A549 (cell line): ENCODE results near the gene PDCD1. TPM values are rescaled to one million over a fixed set of nuclear protein-coding genes. Genes with fewer than 3 reads are reported as not detected.

Experiments
- ATAC-seq, 2 experiments: fragments of 200-7000 bp in 1 of 2; fragments of >200 bp in 1 of 2; cut with Nextera tagmentation in 1 of 2; cut with Tn5 transposase in 1 of 2; 3 replicates each; pipeline versions ENCODE4 v1.8.0 to v1.9.1; 2018 to 2020; ENCODE audit warnings: mild to moderate bottlenecking in 1 of 2, moderate library complexity in 1 of 2
- CTCF ChIA-PET: fragments of 300-600 bp; sonication (Branson Sonifier 250); formaldehyde crosslinking; extraction: SDS; loops from one replicate; lab custom pipeline; 2021; ENCODE audit warnings: antibody characterized with exemption, inconsistent platforms; lab: Yijun Ruan, JAX
- POLR2A ChIA-PET: fragments of 350-600 bp; formaldehyde crosslinking; extraction: SDS; loops from one replicate; lab custom pipeline; 2021; ENCODE audit warnings: antibody characterized with exemption, inconsistent platforms; lab: Yijun Ruan, JAX
- DNase-seq, 2 experiments: peaks; one replicate each; pipeline versions ENCODE4 v3.0.0 to v3.0.0-alpha.2; 2011 to 2016; ENCODE audit warnings: low read depth in 1 of 2, low spot score in 1 of 2
- FAIRE-seq: peaks from 2 replicates; lab custom pipeline; 2011; peaks lifted over from hg19 to GRCh38; lab: Jason Lieb, UNC
- H3K27ac ChIP-seq, 2 experiments: fragments of >200 bp; sonication (Bioruptor Twin); formaldehyde crosslinking; 3 replicates each; pipeline ENCODE4 v1.5.1; 2016 to 2017
- H3K4me1 ChIP-seq: fragments of >200 bp; sonication (Bioruptor Twin); formaldehyde crosslinking; 3 replicates; pipeline ENCODE4 v1.6.1; 2016
- H3K4me2 ChIP-seq: fragments of >200 bp; sonication (Bioruptor Twin); formaldehyde crosslinking; 3 replicates; pipeline ENCODE4 v1.6.1; 2016
- H3K4me3 ChIP-seq: fragments of >200 bp; sonication (Bioruptor Twin); formaldehyde crosslinking; 3 replicates; pipeline ENCODE4 v1.5.1; 2016
- H3K9me3 ChIP-seq: fragments of >200 bp; sonication (Bioruptor Twin); formaldehyde crosslinking; 3 replicates; pipeline ENCODE4 v1.6.1; 2016
- CBX2 ChIP-seq: fragments of 200-600 bp; sonication (generic); IDR thresholded peaks from 2 replicates; pipeline ENCODE4 v1.6.1; 2016; ENCODE audit warnings: low read depth, mild to moderate bottlenecking, borderline replicate concordance
- CBX8 ChIP-seq: fragments of 200-600 bp; sonication (generic); IDR thresholded peaks from 2 replicates; pipeline ENCODE4 v1.6.1; 2016
- CEBPB ChIP-seq, 2 experiments: fragments of >200 bp in 1 of 2; sonication (Bioruptor Twin) in 1 of 2; formaldehyde crosslinking in 1 of 2; IDR thresholded peaks; 2 replicates each; pipeline ENCODE4 v1.6.1; 2012 to 2016
- HOXB5 ChIP-seq: fragments of 250-450 bp; sonication (Bioruptor Pico); IDR thresholded peaks from 2 replicates; pipeline ENCODE4 v1.5.0; 2020; ENCODE audit warnings: mild to moderate bottlenecking, moderate library complexity
- MYC ChIP-seq: IDR thresholded peaks from 2 replicates; pipeline ENCODE4 v1.6.1; 2012; ENCODE audit warnings: mild to moderate bottlenecking, inconsistent platforms, low read length, improper control_type of control experiment, borderline replicate concordance
- NR3C1 ChIP-seq: fragments of >200 bp; sonication (Bioruptor Twin); formaldehyde crosslinking; IDR thresholded peaks from 3 replicates; pipeline ENCODE4 v1.6.1; 2017
- PBX3 ChIP-seq: IDR thresholded peaks from 2 replicates; pipeline ENCODE4 v1.6.1; 2012
- TFCP2L1 ChIP-seq: fragments of 250-450 bp; sonication (Bioruptor Pico); IDR thresholded peaks from 2 replicates; pipeline ENCODE4 v1.5.0; 2021; ENCODE audit warnings: mild to moderate bottlenecking
- WGBS: methylation state at CpG from one replicate; pipeline ENCODE4 v1.1.6; 2017; ENCODE audit errors: missing lambda C conversion rate; 5-methylcytosine and 5-hydroxymethylcytosine counted together
- polyA plus RNA-seq, 4 experiments: library from polyadenylated mRNA; depleted of rRNA in 3 of 4; stranded (reverse); fragments of >200 nt; fragmentation: RNase III in 1 of 4; extraction: RNeasy Plus Mini Kit Qiagen cat#74134 plus additional on column Dnase treatment in 1 of 4; gene quantifications; 2 replicates in 3 of 4; 3 replicates in 1 of 4; pipeline ENCODE4 v1.2.3, GENCODE V29; 2011 to 2017
- TF ChIP-seq, protein P1 (sequence below): fragments of >200 bp; sonication (Bioruptor Twin); formaldehyde crosslinking; IDR thresholded peaks from 3 replicates; pipeline ENCODE4 v1.5.1; 2016
- TF ChIP-seq, protein P2 (sequence below): IDR thresholded peaks from 2 replicates; pipeline ENCODE4 v1.6.1; 2012; ENCODE audit warnings: low read depth, borderline replicate concordance
- TF ChIP-seq, protein P3 (sequence below): fragments of 250-450 bp; sonication (Bioruptor Pico); IDR thresholded peaks from 2 replicates; pipeline ENCODE4 v1.5.0; 2020; ENCODE audit warnings: low read depth, mild to moderate bottlenecking, moderate library complexity

PDCD1 gene
- polyA plus RNA-seq, 2 of the 4 experiments (the other 2 are of a cell fraction): not detected

GRCh38 chr2:241892299-241893137 is 33.8 kb upstream of the PDCD1 start:
- DNase-seq: no peak

GRCh38 chr2:241891988-241892298 is 33.2 kb upstream of the PDCD1 start:
- ChIA-PET CTCF (interaction anchor here (2.7 kb wide), 1 partner anchor 13 kb away, joined by 13 read pairs; no protein-coding TSS in a partner anchor), POLR2A (no interaction called here)
- FAIRE-seq: no peak
- Histone ChIP-seq H3K9me3 (no peaks in the 10 kb centered on the region), H3K4me3 (no peak overlapping the region), H3K27ac (no peak overlapping the region), H3K4me1 (no peaks in the 10 kb centered on the region), H3K4me2 (no peak overlapping the region)
- 75% methylated on average over 3 of the region's 3 CpGs for WGBS
- TF ChIP-seq HOXB5 (CRISPR knock-in tag) (no peak), CBX2 (no peak), MYC (no peak)
- TF ChIP-seq, protein P1, sequence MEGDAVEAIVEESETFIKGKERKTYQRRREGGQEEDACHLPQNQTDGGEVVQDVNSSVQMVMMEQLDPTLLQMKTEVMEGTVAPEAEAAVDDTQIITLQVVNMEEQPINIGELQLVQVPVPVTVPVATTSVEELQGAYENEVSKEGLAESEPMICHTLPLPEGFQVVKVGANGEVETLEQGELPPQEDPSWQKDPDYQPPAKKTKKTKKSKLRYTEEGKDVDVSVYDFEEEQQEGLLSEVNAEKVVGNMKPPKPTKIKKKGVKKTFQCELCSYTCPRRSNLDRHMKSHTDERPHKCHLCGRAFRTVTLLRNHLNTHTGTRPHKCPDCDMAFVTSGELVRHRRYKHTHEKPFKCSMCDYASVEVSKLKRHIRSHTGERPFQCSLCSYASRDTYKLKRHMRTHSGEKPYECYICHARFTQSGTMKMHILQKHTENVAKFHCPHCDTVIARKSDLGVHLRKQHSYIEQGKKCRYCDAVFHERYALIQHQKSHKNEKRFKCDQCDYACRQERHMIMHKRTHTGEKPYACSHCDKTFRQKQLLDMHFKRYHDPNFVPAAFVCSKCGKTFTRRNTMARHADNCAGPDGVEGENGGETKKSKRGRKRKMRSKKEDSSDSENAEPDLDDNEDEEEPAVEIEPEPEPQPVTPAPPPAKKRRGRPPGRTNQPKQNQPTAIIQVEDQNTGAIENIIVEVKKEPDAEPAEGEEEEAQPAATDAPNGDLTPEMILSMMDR: no peak
- TF ChIP-seq, protein P2, sequence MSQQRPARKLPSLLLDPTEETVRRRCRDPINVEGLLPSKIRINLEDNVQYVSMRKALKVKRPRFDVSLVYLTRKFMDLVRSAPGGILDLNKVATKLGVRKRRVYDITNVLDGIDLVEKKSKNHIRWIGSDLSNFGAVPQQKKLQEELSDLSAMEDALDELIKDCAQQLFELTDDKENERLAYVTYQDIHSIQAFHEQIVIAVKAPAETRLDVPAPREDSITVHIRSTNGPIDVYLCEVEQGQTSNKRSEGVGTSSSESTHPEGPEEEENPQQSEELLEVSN: no peak
- DNase-seq: no peak
- ATAC-seq: no peak

More at GRCh38 chr2:241892299-241893137, 33.8 kb upstream of the PDCD1 start:
- WGBS: 77% methylated on average over 22 of the region's 22 CpGs
- POLR2A ChIA-PET: no interaction called here
- CTCF ChIA-PET: interaction anchor here (2.7 kb wide), 1 partner anchor 14 kb away, joined by 13 read pairs; no protein-coding TSS in a partner anchor
- H3K27ac ChIP-seq: no peak overlapping the region
- no peaks in the 10 kb centered on the region for H3K4me1 ChIP-seq
- no peaks in the 10 kb centered on the region for H3K9me3 ChIP-seq
- no peak for ATAC-seq
- no peak overlapping the region for H3K4me2 ChIP-seq
- TF ChIP-seq PBX3 (no peak), CEBPB (IDR thresholded peaks at IDR 0.05) (no peak)
- TF ChIP-seq, all 56 proteins: peak for 0
- FAIRE-seq: no peak
- H3K4me3 ChIP-seq: no peak overlapping the region

DNA sequence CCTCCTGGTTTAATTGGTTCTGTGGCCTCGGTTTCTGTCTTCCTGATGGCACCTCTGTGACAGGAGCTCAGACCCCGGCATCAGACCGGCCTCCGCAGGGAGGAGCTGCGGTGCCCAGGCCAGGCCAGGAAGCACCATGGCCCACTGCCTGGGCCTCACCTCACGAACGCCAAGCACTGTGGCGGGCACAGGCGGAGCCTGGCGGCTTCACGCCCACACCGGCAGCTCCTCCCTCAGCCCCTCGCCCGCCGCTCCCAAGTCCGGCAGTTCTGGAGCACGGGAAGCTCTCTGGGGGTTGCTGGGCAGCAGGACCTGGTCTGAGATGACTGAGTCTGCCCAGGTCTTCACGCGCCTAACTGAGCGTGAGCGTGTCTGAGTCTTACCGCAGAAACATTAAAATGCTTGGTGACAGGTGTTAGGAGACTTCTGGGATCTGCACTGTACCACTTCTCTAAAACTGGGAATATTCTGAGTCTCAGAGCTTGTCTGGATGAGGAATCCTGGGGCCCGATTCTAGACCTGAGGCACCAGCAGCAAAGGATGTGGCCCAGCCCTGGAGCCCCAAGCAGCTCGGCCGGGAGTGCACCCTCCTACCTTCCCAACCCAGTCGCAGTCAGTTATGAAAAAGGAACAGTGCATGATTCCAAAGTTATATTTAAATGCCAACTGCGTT is 32.8 kb upstream of the PDCD1 start:
- Histone ChIP-seq H3K4me1 (no peaks in the 10 kb centered on the region), H3K9me3 (no peaks in the 10 kb centered on the region), H3K27ac (no peak overlapping the region), H3K4me2 (no peak overlapping the region), H3K4me3 (no peak overlapping the region)
- POLR2A ChIA-PET: no interaction called here
- WGBS: 86% methylated on average over 26 of the region's 27 CpGs
- ATAC-seq (no peak), FAIRE-seq (no peak)
- CTCF ChIA-PET: interaction anchor here (0.5 to 2.7 kb wide), 2 partner anchors 13 to 1669 kb away, joined by 3 to 13 read pairs; no protein-coding TSS in a partner anchor
- TF ChIP-seq NR3C1 (no peak), TFCP2L1 (CRISPR knock-in tag) (no peak)
- TF ChIP-seq, protein P3, sequence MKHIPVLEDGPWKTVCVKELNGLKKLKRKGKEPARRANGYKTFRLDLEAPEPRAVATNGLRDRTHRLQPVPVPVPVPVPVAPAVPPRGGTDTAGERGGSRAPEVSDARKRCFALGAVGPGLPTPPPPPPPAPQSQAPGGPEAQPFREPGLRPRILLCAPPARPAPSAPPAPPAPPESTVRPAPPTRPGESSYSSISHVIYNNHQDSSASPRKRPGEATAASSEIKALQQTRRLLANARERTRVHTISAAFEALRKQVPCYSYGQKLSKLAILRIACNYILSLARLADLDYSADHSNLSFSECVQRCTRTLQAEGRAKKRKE: no peak
- TF ChIP-seq, all 56 proteins: peak for 0
- DNase-seq: no peak

GRCh38 chr2:241890524-241891235 is 32.0 kb upstream of the PDCD1 start:
- no peak for DNase-seq
- Histone ChIP-seq H3K4me2 (no peak overlapping the region), H3K4me1 (no peaks in the 10 kb centered on the region), H3K27ac (no peak overlapping the region)
- no peak for ATAC-seq
- ChIA-PET POLR2A (no interaction called here), CTCF (interaction anchor here (2.7 kb wide), 1 partner anchor 12 kb away, joined by 13 read pairs; no protein-coding TSS in a partner anchor)
- no peak for FAIRE-seq
- no peak for TF ChIP-seq CBX8
- TF ChIP-seq, protein P1: no peak
- TF ChIP-seq, all 56 proteins: peak for 0
- Histone ChIP-seq H3K9me3 (no peaks in the 10 kb centered on the region), H3K4me3 (no peak overlapping the region)
- 81% methylated on average over 21 of the region's 29 CpGs for WGBS
